SK-N-MC (cell line): Measurements from ENCODE around the gene ARNT2.

ENCODE experiments used
- DNase-seq: peaks from one replicate; pipeline ENCODE4 v3.0.0-alpha.2; 2011; ENCODE audit warnings: low read depth, low spot score
- H3K27ac ChIP-seq: fragments of 200-600 bp; sonication (generic); 2 replicates; pipeline ENCODE4 v1.5.1; 2016; ENCODE audit warnings: mixed run types
- H3K36me3 ChIP-seq: fragments of 200-600 bp; sonication (generic); 2 replicates; pipeline ENCODE4 v1.6.1; 2017; ENCODE audit warnings: antibody characterized with exemption, low read length, mixed read lengths; ENCODE audit not compliant: insufficient read depth
- H3K4me3 ChIP-seq: fragments of 200-600 bp; sonication (generic); 2 replicates; pipeline ENCODE4 v1.5.1; 2016
- H3K9ac ChIP-seq: fragments of 200-600 bp; sonication (generic); 2 replicates; pipeline ENCODE4 v1.8.0; 2017; ENCODE audit warnings: mixed run types, mixed read lengths; ENCODE audit not compliant: insufficient read length
- H3K9me3 ChIP-seq: fragments of 200-600 bp; sonication (generic); 2 replicates; pipeline ENCODE4 v1.6.1; 2017; ENCODE audit warnings: low read depth, mild to moderate bottlenecking, antibody characterized with exemption, low read length, moderate library complexity, mixed read lengths
- EZH2 ChIP-seq: fragments of 200-600 bp; sonication (generic); IDR thresholded peaks from one replicate; pipeline ENCODE4 v1.6.1; 2017; ENCODE audit warnings: antibody characterized with exemption
- FOXP2 ChIP-seq: optimal IDR thresholded peaks from 2 replicates; pipeline ENCODE3; 2011; ENCODE audit warnings: mild to moderate bottlenecking, moderate library complexity; ENCODE audit not compliant: insufficient read depth; ENCODE audit errors: extremely low read length, control extremely low read depth
- POLR2AphosphoS5 ChIP-seq: IDR thresholded peaks from 2 replicates; pipeline ENCODE4 v1.6.1; 2012; ENCODE audit warnings: mild to moderate bottlenecking, low read depth, low read length, borderline replicate concordance

The ARNT2 gene

DNA sequence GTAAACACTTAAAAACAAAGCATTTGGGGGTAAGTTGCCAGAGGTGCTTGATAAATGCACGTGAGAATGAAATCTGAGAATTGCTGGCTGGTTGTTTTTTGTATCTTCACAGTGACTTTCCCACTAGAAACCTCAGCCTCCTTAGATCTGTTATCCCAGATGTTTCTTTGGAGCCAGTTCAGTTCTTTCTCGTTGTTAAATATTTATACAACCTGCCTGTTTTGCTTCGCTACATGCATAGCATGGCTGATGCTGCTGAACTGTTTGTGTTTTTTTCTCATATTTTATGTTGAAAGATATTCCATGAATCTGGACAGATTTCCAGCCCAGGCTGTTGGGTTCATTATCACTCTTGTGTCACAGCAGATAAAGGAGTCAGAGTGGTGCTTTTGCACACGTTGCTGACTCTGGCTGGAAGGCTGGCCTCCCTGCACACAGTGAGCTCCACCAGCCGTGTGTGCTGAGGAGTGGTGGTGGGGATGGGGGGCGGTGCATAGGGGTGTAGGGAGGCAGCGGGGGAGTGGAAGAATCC, 80.2 kb downstream of the ARNT2 start:
- no peak overlapping the region for H3K9ac ChIP-seq
- H3K27ac ChIP-seq = no peak overlapping the region
- TF ChIP-seq EZH2 (no peak), POLR2AphosphoS5 (no peak), FOXP2 (no peak)
- no peak overlapping the region for H3K4me3 ChIP-seq
- DNase-seq = no peak
- no peaks in the 10 kb centered on the region for H3K36me3 ChIP-seq
- H3K9me3 ChIP-seq = no peaks in the 10 kb centered on the region

DNA sequence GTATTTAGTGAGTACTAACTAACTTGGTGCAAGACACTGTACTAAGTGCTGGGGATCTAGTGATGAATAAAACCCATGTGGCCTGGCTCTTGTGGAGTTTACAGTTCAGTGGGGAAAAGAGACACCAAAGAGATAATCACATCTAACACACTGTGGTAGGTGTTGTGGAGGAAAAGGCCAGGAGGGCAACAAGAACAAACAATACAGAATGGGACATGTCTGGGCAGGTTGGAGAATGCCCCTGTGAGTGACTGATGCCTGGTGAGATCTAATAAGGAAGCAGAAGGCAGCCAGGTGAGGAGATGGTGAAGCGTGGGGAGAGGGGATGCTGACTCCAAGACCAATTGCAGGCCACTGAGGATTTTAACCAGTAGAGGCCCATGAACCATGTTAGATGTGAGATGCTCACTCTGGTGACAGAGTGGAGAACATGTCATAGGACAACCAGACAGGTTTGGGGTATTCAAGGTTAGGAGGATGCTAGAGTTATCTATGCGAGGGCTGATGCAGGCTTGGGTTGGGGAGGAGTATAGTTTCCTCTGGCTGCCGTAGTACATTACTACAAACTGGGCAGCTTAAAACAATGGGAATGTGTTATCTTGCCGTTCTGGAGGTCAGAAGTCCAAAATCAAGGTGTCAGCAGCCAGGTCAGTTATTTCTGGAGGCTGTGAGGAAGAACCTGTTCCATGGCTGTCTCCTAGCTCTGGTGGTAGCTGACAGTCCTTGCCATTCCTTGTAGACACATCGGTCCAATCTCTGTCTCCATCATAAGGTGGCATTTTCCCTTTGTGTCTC, 81.4 kb downstream of the ARNT2 start:
- no peak for TF ChIP-seq EZH2
- TF ChIP-seq FOXP2 = no peak
- no peak for TF ChIP-seq POLR2AphosphoS5
- Histone ChIP-seq H3K9me3 (no peaks in the 10 kb centered on the region), H3K36me3 (no peaks in the 10 kb centered on the region), H3K9ac (no peak overlapping the region), H3K27ac (no peak overlapping the region), H3K4me3 (no peak overlapping the region)
- no peak for DNase-seq

DNA sequence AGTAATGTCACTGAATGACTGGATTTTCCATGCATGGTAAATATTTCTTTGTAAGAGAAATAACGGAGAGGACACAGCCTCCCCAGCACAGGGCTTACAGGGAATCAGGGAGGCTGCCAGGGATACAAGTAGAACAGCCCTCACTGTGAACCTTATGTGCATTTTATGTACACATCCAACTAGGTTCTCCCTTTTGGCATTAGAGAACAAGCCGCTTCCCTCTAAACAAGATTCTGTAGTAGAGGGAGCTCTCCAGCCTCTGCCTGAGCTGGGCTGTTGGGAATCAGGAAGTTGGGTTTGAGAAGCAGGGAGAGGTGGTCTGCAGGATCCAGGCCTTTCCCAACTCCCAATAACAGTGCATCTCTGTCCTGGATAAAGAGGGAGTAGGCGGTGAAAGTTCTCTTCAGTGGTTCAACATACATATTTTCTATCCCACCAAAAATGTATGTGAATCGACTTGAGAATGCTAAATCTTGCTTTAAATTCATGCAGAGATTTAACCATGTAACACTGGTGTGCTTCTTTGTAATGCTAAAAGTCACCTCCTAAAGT, 83.7 kb downstream of the ARNT2 start:
- H3K4me3 ChIP-seq = no peak overlapping the region
- H3K9ac ChIP-seq = no peak overlapping the region
- H3K27ac ChIP-seq = no peak overlapping the region
- H3K36me3 ChIP-seq = no peaks in the 10 kb centered on the region
- H3K9me3 ChIP-seq = no peaks in the 10 kb centered on the region
- no peak for TF ChIP-seq POLR2AphosphoS5
- no peak for TF ChIP-seq FOXP2
- TF ChIP-seq EZH2 = no peak
- DNase-seq = no peak

DNA sequence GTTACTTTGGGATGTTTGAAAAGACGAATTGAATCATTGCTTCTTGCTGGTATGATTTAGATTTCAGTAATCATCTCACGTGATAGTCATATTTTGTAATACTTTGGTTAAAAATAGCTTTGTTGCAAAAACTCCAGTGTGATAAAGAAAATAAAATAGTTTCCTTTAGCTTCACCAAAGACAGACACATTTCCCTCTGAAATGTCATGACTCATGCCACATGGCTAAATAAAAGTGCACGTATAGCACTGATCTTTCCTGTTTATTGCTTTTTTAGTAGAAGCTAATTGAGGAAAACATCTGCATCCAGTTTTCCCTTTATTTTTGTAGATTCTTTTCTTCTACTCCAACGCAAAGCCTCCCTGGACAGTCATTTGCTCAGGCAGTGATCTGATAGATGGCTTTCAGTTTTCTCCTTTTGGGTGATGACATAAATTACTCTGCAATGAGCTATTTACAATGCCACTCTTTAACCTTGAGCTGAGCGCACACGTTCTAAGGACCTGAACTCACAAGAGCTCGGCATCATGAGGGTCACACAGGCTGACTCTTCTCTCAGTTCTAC, 84.9 kb downstream of the ARNT2 start:
- no peak for TF ChIP-seq POLR2AphosphoS5
- TF ChIP-seq FOXP2 = no peak
- no peak for TF ChIP-seq EZH2
- DNase-seq = no peak
- Histone ChIP-seq H3K27ac (no peak overlapping the region), H3K36me3 (no peaks in the 10 kb centered on the region), H3K9ac (no peak overlapping the region), H3K9me3 (no peaks in the 10 kb centered on the region), H3K4me3 (no peak overlapping the region)

DNA sequence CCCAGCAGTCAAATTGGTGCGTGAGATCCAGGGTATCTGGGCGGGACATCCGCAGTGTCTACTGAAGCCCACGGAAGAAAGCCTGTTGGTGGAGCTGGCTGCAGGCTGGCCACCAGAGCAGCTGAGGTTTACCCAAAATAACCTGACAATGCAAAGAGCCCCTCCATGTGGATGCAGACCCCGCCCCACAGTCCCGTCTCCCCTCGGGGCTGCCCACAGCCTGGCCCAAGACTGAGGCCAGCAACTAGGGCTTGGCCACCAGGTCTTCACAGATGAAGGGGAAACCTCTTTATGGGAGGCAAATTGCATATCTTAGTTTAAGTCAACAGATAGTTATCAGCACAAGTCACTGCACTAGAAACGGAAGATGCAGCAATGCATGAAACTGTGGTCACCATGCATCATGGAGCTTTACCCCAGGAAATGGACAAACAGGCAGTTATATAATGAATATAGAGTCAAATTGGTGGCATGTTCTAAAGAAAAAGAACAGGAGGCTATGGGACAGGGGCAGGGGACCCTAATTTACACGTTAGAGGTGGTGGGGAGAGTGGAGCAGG, 86.3 kb downstream of the ARNT2 start:
- H3K9ac ChIP-seq = no peak overlapping the region
- H3K36me3 ChIP-seq = no peaks in the 10 kb centered on the region
- H3K4me3 ChIP-seq = no peak overlapping the region
- DNase-seq = no peak
- TF ChIP-seq POLR2AphosphoS5 = no peak
- no peak for TF ChIP-seq FOXP2
- TF ChIP-seq EZH2 = no peak
- no peak overlapping the region for H3K27ac ChIP-seq
- no peaks in the 10 kb centered on the region for H3K9me3 ChIP-seq

DNA sequence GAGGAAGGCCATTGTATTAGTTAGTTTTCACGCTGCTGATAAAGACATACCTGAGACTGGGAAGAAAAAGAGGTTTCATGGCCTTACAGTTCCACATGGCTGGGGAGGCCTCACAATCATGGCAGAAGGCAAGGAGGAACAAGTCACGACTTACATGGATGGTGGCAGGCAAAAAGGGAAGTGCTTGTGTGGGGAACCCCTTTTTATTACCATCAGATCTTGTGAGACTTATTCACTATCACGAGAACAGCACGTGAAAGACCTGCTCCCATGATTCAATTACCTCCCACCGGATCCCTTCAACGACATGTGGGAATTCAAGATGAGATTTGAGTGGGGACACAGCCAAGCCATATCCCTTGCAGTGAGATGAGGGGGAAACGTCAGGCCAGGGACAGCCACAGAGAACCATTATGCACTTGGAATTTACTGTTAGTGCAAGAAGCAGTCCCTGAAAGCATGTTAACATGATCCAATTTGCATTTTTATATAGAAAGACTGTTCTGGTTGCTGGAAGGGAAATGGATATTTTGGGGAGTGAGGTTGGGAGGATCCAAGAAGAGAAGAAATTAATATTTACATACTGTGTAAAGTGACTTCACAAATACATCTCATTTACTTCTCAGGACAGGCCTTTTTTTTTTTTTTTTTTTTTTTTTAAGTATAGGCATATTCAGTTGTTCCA, 87.1 kb downstream of the ARNT2 start:
- H3K27ac ChIP-seq = no peak overlapping the region
- H3K36me3 ChIP-seq = no peaks in the 10 kb centered on the region
- TF ChIP-seq EZH2 (no peak), POLR2AphosphoS5 (no peak), FOXP2 (no peak)
- no peak overlapping the region for H3K4me3 ChIP-seq
- no peaks in the 10 kb centered on the region for H3K9me3 ChIP-seq
- no peak for DNase-seq
- H3K9ac ChIP-seq = no peak overlapping the region

DNA sequence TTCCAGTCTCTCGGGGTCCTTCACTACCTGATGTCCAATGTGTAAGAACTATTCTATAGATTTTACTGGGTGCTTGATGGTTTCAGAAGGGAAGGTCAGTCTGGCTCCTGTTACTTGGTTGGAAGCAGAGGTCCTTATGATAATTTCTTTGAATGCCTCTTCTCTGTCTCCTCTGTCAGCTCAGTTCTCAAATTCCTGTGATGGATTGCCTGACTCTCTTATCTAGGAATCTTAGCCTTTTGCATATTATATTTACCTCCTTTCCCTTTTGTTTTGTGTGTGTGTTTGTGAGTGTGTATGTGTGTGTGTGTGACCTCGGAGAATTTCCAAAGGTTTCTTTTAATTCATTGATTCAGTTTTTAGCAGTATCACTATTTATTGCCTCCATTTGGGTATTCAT, 88.2 kb downstream of the ARNT2 start:
- no peaks in the 10 kb centered on the region for H3K9me3 ChIP-seq
- no peak for TF ChIP-seq EZH2
- no peak for TF ChIP-seq FOXP2
- TF ChIP-seq POLR2AphosphoS5 = no peak
- H3K27ac ChIP-seq = no peak overlapping the region

DNA sequence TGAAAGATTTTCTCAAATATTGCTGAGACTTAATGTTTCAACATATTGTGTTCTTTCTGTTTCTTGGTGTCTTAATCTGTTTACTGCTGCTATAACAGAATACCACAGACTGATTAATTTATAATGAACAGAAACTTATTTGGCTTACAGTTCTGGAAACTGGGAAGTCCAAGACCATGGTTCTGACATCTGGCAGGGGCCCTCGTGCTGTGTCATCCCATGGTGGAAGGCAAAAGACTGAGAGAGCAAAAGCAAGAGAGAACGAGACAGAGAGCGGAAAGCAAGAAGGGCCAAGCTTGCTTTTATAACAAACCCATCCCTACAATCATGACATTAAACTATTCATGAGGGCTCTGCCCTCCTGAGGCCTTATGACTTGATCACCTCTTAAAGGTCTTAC, 88.7 kb downstream of the ARNT2 start:
- no peaks in the 10 kb centered on the region for H3K36me3 ChIP-seq
- TF ChIP-seq POLR2AphosphoS5 = no peak
- no peak for TF ChIP-seq EZH2
- TF ChIP-seq FOXP2 = no peak
- DNase-seq = no peak
- H3K27ac ChIP-seq = no peak overlapping the region
- no peaks in the 10 kb centered on the region for H3K9me3 ChIP-seq
- no peak overlapping the region for H3K9ac ChIP-seq
- no peak overlapping the region for H3K4me3 ChIP-seq

More for the DNA sequence above, 88.2 kb downstream of the ARNT2 start:
- no peak for DNase-seq
- H3K4me3 ChIP-seq = no peak overlapping the region
- H3K9ac ChIP-seq = no peak overlapping the region
- H3K36me3 ChIP-seq = no peaks in the 10 kb centered on the region
